HG03571 (cell line): ENCODE results near the gene MRPL21.

ENCODE experiments used
- ATAC-seq: cut with Tn5 transposase; IDR thresholded peaks from one replicate; pipeline ENCODE4 v1.9.1; 2021; ENCODE audit not compliant: unreplicated experiment

The MRPL21 gene

DNA sequence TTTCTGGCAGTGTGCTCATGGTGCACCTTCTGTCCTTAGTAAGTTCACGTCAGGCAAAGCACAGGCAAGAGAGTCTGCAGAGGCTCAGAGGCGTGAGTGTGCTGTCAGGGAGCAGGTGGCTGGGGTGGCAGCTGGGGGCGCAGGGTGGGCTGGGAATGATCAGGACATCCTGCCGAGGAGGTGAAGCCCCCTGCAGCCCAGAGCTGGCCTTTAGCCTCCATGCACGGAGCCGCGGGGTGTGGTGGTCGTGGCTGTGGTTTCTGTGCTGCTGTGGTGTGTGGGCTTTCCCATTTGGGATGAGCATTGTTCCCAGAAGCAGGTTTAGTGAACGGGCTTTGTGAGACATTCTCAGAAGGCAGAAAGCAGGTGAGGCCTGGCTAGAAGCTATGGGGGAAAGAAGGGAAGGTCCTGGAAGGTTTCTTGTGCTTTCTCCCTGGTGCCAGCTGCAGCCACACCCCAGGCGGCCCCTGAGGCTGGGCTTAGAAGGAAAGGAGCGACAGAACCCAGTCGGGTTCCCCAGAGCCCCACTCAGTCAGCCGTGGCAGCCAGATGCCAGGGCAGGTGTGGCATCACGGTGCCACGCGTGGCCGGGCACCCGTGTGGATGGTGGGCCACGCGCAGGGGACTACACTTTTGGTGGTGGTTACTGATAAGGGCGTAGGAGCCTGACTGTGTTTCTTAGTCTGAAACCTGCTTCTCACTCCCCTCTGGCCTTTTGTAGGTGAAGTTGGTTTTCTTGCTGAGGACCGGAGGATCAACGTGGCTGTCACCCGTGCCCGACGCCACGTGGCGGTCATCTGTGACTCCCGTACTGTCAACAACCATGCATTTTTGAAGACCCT is 32.1 kb upstream of the MRPL21 start:
- no peak for ATAC-seq

DNA sequence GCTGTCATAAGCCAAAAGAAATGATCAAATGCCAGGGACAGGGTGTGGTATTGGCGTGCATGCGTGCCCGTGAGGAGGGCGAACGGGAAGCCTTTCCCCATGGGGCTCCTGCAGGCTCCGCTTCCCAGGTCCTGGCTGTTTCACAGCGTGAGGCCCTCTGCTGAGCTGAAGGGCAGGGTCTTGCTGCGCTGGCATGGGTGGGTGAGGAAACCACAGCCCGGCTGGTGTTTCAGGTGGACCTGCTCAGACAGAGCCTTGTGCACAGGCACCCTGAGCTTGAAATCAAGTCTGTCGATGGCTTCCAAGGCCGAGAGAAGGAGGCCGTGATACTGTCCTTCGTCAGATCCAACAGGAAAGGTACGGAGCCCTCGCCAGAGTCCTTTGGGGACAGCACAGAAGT is 31.4 kb upstream of the MRPL21 start:
- ATAC-seq, result no peak

DNA sequence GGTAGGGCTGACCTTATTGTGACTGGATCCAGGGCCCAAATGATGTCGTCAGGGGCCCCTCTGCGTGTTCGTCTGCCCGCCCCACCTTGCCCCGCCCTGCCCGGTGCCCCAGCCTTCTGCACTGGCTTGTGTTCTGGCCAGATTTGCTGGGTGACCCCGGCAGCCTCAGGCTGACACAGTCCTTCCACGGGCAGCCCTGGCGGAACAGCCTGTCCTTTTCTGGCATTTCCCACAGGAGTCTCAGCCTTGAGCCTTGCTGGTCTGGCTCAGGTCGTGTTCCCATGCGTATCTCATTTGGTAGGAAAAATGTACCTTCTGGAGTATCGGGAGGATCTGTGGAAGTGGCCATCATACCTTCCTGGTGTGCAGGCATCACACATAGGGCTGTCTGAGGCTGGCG is 31.0 kb upstream of the MRPL21 start:
- ATAC-seq, result no peak

DNA sequence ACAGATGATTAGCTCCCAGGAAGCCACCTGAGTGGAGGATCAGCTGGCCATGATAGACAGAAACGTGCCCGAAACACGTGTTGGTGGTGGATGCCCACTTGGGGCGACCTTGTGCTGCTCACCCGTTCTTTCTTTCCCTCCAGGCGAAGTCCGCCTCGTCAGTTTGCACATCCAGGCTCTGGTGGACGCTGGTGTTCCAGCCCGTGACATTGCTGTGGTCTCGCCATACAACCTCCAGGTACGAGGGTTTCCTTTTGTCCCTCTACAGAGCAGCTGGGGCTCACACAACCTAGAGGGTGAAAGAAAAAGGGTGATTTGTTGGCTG is 30.7 kb upstream of the MRPL21 start:
- ATAC-seq, result no peak

DNA sequence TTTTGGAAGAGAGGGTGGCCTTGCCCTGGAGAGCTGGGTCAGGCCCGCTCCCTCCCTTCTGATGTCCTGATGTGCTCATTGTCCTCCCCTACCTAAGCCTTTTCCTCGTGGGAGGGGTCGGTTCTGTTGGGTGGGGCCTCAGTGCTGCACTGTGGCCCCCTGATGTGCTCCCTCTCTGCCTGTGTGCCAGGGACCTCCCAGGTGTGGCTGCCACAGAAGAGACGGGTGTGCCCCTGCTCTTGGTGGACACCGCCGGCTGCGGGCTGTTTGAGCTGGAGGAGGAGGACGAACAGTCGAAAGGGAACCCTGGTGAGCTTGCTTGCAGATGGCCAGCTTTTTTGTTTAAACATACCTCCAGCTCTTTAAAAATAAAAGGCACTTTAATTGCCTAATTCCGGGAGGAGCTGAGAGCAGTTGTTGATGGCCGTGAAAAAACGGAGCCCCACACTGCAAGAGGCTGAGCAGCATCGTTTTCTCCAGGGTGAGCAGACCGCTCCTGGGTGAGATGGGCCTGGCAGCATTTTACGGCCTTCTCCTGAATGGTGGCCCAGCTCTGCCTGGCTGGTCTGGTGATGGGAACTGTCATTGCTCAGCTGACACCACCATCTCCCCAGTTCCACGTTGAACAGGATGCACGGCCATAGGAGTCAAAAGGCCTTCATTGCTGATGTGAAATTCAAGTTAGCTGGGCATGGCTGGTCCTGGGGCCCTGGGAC is 30.1 kb upstream of the MRPL21 start:
- no peak for ATAC-seq

DNA sequence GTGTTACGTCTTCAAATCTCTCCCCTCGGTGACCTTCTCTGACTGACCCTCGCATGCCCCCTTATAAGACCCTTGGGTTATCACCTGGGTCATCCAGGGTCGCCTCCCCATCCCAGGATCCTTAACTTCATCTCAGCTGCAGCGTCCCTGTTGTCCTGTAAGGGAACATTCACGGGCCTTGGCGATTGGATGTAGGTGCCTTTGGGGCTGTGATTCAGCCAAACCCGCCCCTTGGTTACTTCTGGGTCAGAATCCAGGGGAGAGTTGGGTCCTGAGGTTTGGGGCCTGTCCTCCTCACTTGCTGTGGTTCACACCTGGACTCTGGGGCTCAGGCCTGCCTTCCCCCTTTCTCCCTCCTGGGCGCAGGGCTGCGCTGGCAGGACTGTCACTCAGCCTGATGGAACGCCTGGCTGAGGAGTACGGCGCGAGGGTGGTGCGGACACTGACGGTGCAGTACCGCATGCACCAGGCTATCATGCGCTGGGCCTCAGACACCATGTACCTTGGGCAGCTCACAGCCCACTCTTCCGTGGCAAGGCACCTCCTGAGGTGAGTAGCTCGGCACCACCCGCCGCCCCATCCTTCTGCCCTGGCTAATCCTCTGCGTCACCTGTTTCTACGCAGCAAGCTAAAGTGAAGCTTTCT is 29.4 kb upstream of the MRPL21 start:
- no peak for ATAC-seq

DNA sequence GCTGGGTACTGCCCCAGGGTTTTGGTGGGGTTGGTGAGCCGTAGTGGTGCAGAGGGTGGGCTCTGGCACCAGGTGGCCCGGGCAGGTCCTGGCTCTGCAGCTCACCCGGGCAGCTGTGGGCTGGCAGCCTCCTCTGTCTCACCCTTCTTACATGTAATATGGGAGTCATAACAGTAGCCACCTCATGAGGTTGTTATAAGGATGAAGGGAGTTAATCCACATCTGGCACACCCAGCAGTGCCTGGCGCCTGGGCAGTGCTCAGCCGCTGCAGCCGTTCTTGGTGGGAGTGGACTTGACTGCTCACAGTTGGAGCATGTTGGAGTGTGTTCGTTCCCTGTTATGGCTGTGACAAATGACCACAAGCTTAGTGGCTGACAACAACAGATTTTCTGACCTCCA is 28.7 kb upstream of the MRPL21 start:
- ATAC-seq, result no peak

DNA sequence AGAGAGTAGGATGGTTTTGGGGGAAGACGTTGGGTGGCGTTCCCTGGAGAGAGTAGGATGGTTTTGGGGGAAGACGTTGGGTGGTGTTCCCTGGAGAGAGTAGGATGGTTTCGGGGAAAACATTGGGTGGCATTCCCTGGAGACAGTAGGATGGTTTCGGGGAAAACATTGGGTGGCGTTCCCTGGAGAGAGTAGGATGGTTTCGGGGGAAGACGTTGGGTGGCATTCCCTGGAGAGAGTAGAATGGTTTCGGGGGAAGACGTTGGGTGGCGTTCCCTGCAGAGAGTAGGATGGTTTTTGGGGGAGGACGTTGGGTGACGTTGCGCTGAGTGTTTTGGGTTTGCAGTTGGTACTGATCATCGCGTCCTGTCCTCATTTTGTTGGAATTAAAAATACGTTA is 28.3 kb upstream of the MRPL21 start:
- no peak for ATAC-seq

DNA sequence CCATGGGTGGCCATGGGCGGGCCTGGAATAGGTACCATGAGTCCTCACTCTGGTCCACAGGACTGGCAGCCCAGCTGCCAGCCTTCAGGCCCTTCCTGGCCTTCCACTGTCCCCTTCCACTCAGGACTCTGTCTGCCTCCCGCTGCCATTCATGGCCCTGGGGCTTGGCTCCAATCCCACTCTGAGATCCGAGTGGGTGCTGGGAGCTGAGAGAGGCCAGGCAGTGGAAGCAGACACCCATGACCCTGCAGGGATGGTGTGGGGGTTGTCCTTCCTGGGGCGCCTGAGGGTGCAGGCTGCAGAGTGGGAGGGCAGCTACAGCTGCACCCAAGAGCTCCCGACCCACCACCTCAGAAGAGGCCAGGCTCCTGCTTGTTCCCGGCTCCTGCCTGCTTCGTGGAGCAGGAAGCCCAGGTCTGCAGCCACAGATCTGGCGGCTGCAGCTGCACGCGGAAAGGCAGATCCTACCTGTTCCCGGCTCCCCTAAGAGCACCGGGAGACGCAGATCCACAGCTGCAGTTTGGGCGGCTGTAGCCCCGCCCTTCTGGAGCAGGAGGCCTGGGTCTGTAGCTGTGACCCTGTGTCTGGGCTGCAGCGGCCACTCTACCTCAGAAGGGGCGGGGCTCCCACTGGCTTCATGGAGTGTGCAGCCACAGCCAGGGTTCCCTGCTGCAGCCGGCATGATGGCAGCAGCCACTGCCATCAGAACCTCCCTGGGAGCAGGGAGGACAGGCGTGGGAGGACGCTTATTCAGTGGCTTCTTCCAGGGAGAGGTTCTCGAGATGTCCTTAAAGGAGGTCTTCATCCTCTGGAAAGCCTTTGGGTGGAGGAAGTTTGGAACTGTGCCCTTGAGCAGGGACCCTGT is 27.6 kb upstream of the MRPL21 start:
- ATAC-seq, result no peak

DNA sequence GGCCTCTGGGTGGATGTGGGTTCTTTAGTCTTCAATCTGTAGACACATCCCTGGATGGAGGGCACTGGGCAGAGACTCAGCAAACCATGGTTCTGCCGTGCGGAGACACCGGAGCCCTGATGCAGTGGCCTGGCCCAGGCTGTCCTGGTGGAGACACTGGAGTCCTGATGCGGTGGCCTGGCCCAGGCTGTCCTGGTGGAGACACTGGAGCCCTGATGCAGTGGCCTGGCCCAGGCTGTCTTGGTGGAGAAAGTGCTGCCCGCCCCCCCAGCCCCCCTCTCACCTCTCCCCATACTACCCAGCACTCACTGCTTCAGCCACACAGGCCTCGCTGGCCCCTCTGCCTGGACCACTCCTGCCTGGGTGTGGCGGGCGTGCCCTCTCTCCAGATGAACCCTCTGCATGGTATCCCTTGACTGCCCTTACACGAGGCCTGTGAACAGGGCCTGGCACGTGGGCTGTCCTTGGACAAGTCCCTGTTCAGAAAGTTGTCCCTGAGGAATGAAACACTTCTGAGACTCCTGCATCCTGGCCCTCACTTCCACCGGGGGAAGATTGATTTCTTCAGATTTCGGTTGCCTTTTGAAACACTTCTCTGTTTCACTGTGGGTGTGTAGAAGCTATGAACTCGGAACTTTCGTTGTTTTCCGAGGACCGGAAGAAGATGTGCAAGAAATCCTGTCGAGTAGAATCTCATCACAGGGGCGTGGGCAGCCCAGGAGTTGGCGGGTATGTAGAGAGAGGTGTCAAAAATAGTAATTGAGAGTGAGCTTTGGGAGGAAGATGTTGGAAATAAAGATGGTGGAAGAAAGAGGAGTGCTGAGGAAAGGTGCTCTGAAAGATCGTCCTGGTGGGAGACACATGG is 26.3 kb upstream of the MRPL21 start:
- no peak for ATAC-seq

DNA sequence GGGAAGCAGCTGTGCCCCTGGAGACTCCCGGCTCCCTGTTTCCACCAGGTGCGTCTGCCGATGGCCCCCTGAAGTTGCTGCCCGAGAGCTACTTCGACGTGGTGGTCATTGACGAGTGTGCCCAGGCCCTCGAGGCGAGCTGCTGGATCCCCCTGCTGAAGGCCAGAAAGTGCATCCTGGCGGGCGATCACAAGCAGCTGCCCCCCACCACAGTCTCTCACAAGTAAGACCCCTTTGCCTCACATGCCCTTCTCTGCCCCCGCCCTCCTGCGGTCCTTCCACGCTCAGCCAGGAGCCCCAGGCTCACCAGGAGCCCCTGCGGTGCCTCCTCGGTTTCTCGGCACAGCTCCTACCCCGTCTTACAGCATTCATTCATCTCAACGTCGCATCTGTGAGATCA is 25.5 kb upstream of the MRPL21 start:
- ATAC-seq, result no peak

DNA sequence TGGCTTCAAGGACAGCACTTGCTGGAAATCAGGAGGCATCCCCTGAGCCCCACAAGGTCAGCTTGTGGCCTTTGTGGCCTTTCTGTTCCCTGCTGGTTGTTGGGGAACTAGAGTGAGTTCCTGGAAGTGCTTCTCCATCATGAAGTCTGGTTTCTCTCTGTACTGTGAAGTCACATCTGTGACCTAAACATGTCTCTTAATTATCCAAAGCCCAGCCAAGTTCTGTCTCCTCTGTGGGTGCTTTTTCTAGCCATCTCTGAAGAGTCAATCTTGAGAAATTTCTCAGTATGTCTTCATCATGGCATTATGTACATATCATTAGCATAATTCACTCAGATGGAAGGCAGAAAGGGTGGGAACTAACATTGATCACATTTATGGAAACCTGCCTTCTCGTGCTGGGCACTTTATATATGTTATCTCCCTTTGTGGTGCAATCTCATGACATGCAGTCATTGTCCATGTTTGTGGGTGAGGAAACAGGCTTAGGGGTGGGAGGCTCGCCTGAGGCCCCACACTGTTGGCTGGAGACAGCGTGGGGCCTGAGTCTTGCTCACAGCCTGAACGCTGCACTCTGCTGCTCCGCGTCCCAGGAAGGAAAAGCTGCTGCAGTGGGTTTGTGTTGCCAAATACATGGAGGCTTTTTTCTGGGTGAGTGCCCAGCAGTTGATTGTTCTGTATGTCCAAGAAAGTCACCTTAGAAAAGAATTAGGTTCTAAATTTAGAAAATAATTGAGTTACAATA is 24.7 kb upstream of the MRPL21 start:
- no peak for ATAC-seq

DNA sequence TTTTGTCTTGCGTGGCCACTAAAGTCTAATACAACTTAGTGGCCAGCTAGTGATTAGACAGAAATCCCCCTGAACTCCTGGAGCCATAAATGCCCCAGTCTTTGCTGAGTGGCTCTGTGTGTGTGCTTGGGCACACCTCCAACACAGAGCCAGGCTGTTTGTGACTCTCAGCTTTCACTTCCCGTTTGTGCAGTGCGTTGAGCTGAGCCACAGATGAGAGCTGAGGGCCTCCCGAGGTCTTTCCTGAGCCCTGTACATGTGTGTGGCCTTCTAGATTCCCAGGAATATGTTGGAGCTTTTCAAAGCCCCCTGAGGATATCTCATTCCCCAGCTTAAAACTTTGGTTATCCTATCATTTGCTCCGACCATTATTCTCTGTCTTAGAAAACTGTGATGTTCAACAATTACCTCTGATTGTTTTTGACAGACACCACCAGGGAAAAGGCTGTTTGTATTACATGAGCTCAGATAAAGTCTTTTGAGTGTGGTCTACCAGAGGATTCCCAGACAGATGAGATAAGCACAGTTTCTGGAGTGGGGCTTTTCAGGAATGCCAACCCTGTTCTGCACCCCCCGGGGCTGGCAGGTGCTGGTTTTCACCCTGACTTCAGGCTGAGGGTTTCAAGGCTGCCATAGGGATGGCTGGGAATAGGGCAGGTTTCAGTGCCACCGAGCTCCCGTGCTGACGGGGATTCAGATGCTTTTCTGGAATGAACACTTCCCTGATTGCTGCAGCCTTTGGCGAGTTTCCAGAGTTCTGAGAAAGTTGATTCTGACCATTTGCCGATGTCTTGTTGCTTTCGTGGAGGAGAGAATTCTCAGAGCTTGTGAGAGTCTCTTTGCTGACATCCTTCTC is 23.9 kb upstream of the MRPL21 start:
- no peak for ATAC-seq

DNA sequence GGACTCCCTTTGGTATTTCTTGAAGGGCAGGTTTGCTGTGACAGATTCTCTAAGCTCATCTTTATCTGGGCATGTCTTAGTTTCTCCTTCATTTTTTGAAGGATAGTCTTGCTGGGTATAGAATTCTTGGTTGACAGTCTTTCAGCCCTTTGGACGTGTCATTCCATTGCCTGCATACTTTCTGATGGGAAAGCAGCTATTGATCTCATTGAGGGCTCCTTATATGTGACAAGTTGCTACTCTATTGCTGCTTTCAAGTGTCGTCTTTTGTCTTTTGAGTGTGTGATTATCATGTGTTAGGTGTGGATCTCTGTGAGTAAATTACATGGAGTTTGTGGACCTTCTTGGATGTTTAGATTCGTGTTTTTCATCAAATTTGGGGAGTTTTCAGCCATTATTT is 22.0 kb upstream of the MRPL21 start:
- ATAC-seq, result no peak

DNA sequence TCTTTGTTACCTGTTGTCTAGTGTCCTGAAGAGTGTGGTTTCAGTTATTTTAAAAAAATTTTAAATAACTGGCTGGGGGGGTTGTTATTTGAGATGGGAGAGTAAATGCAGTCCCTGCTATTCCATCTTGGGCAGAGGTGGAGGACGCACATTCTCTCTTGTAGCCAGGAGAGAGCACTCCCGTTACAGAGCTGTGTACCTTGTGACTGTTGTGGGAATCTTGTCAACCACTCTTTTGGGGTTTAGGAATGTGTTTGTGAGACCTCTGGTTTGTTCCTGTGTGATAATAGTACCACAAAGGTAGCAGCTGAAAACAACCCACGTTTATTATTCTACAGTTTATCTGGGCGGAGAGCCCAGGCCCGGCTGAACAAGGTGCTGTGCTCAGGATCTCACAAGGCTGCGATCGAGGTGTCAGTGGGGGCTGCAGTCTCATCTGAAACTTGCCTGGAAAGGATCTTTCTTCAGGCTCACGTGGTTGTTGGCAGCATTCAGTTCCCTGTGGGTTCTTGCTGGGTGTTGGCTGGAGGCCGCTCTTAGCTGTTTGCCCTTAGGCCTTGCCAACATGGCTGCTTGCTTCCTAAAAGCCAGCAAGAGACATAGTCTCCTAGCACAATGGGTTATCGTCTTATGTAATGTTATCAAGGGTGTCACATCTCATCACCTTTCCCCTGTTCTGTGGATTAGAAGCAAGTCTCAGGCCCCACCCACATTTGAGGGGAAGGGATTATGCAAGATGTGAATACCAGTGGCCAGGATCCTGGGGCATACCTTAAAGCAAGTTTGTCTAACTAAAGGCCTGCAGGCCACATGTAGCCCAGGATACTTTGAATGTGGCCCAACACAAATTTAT is 20.7 kb upstream of the MRPL21 start:
- no peak for ATAC-seq

DNA sequence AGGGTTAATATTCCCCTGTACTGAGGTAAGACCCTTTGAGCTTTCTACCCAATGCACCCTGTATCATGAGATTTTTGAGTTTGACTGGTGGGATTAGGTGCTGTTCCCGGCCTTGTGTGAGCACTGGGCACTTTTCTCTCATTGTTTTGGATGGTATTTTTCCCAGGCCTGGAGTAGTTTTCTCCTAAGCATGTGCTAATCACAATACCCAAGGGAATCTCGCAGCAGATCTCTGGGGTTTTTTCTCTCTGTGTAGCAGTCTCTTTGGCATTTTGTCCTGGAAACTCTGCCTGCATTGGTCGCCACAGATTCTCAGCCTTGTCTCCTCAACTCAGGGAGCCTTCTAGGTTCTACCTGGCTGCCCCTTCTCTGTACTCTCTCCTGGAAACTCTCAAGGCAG is 20.0 kb upstream of the MRPL21 start:
- ATAC-seq, result no peak

DNA sequence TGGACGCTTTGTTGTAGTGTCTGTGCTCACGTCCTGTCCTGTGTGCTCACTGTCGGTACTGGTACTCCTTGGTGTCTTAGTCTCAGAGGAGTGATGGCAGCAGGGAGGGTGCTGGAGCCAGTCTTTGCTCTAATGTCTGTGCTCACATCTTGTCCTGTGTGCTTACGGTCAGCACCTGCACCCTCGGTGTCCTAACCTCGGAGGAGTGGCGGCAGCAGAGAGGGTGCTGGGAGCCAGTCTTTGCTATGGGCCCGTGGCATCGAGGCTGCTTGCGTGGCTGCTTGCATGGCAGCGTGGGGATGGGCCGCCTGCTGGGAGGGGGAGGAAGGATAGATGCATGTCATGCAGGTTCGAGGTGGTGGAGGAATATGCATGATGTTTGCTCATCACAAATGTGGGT is 12.8 kb upstream of the MRPL21 start:
- ATAC-seq, result no peak

DNA sequence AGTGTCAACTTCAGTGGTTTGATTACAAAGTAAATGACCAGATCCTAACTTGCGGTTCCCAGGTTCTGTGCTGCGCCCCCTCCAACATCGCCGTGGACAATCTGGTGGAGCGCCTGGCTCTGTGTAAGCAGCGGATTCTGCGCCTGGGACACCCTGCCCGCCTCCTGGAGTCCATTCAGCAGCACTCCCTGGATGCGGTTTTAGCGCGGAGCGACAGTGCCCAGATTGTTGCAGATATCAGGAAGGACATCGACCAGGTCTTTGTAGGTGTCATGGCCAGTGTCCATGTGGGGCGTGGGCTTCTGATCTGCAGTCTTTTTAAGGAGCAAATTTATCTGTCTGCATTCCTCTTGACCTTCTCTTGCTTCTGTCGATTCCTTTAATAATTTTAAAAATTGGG is 11.1 kb upstream of the MRPL21 start:
- no peak for ATAC-seq
